RKO (cell line): ENCODE data around the gene ARAP1.

Experiments used
- DNase-seq: peaks from one replicate; pipeline ENCODE4 v3.0.0-alpha.2; 2016; ENCODE audit warnings: low spot score

Gene ARAP1

GRCh38 chr11:72742513-72743320, 9.5 kb downstream of the ARAP1 start:
- no peak for DNase-seq

- no peak for DNase-seq
Measured at GRCh38 chr11:72741849-72742512, 10.2 kb downstream of the ARAP1 start.

- no peak for DNase-seq
Measured at GRCh38 chr11:72741429-72741833, 10.8 kb downstream of the ARAP1 start.

- DNase-seq = no peak
Measured at GRCh38 chr11:72740562-72741428, 11.4 kb downstream of the ARAP1 start.

GRCh38 chr11:72740060-72740424, 12.2 kb downstream of the ARAP1 start:
- no peak for DNase-seq

GRCh38 chr11:72739240-72740059, 12.8 kb downstream of the ARAP1 start:
- no peak for DNase-seq

- no peak for DNase-seq
Measured at GRCh38 chr11:72738199-72739141, 13.7 kb downstream of the ARAP1 start.

GRCh38 chr11:72737336-72737735, 14.9 kb downstream of the ARAP1 start:
- no peak for DNase-seq

- DNase-seq = peak; percentile 69
Measured at GRCh38 chr11:72736452-72737069, 15.6 kb downstream of the ARAP1 start.

GRCh38 chr11:72735495-72736027, 16.6 kb downstream of the ARAP1 start:
- peak; percentile 59 for DNase-seq

- no peak for DNase-seq
Measured at GRCh38 chr11:72732329-72732728, 19.9 kb downstream of the ARAP1 start.

- DNase-seq = no peak
Measured at GRCh38 chr11:72730737-72731136, 21.5 kb downstream of the ARAP1 start.

- no peak for DNase-seq
Measured at GRCh38 chr11:72730243-72730642, 22.0 kb downstream of the ARAP1 start.

GRCh38 chr11:72727521-72727920, 24.7 kb downstream of the ARAP1 start:
- no peak for DNase-seq

- no peak for DNase-seq
Measured at GRCh38 chr11:72726266-72727220, 25.7 kb downstream of the ARAP1 start.

GRCh38 chr11:72725724-72726028, 26.5 kb downstream of the ARAP1 start:
- no peak for DNase-seq

- DNase-seq = peak; percentile 74
Measured at GRCh38 chr11:72724851-72725723, 27.1 kb downstream of the ARAP1 start.

GRCh38 chr11:72724021-72724551, 28.1 kb downstream of the ARAP1 start:
- no peak for DNase-seq
